ENCODE data around the gene MYH11.

DNA sequence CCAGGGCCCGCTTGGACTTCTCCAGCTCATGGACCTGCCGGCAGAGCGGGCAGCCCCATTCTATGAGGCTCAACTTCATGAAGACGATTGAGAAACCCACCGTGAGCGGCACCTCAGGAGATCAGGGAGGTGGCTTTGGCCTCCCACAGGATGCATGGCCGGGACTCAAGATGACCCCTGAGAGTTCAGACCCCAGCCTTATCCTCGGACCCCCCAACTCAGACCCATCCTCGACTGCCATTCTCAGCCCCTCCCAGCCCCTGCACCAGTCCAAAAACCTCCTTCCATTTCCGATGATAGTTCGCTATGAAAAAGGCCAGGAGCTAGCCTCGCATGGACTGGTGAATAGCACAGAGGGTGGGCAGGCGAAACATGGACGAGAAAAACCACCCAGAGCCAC lies 135.8 kb downstream of the MYH11 start:
- no peak for TF ChIP-seq POLR2A (IDR thresholded peaks at IDR 0.05)
- TF ChIP-seq, protein P1, sequence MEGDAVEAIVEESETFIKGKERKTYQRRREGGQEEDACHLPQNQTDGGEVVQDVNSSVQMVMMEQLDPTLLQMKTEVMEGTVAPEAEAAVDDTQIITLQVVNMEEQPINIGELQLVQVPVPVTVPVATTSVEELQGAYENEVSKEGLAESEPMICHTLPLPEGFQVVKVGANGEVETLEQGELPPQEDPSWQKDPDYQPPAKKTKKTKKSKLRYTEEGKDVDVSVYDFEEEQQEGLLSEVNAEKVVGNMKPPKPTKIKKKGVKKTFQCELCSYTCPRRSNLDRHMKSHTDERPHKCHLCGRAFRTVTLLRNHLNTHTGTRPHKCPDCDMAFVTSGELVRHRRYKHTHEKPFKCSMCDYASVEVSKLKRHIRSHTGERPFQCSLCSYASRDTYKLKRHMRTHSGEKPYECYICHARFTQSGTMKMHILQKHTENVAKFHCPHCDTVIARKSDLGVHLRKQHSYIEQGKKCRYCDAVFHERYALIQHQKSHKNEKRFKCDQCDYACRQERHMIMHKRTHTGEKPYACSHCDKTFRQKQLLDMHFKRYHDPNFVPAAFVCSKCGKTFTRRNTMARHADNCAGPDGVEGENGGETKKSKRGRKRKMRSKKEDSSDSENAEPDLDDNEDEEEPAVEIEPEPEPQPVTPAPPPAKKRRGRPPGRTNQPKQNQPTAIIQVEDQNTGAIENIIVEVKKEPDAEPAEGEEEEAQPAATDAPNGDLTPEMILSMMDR (IDR thresholded peaks at IDR 0.05): no peak

Data from thyroid gland (tissue), 4 donors.